Mesenchymal stem cell (in vitro differentiated cells and primary cell): ENCODE data around the gene ZIC3. TPM values are rescaled to one million over a fixed set of nuclear protein-coding genes. Genes with fewer than 3 reads are reported as not detected.

Experiments used
- DNase-seq: peaks from one replicate; pipeline ENCODE4 v3.0.0-alpha.2; 2013
- H2AFZ ChIP-seq: one replicate; pipeline ENCODE4 v1.6.1; 2013; ENCODE audit warnings: low read depth, mild to moderate bottlenecking, control low read depth, inconsistent platforms, low read length, moderate library complexity
- H2AK5ac ChIP-seq: 2 replicates; pipeline ENCODE4 v1.6.1; 2013; ENCODE audit warnings: low read length, moderate library complexity, mild to moderate bottlenecking, inconsistent platforms; ENCODE audit not compliant: severe bottlenecking
- H2BK120ac ChIP-seq: one replicate; pipeline ENCODE4 v1.6.1; 2013; ENCODE audit warnings: low read depth, mild to moderate bottlenecking, inconsistent platforms, low read length, moderate library complexity
- H2BK12ac ChIP-seq, 2 experiments: one replicate each; pipeline ENCODE4 v1.6.1; 2013; ENCODE audit warnings: inconsistent platforms in 2 of 2, low read length in 2 of 2, mild to moderate bottlenecking in 2 of 2, moderate library complexity in 2 of 2, control low read depth in 1 of 2
- H2BK15ac ChIP-seq: one replicate; pipeline ENCODE4 v1.6.1; 2013; ENCODE audit warnings: mild to moderate bottlenecking, low read depth, inconsistent platforms; ENCODE audit not compliant: poor library complexity, severe bottlenecking
- H2BK5ac ChIP-seq: 2 replicates; pipeline ENCODE4 v1.6.1; 2013; ENCODE audit warnings: low read depth, mild to moderate bottlenecking, low read length, control low read depth, inconsistent platforms; ENCODE audit not compliant: poor library complexity, severe bottlenecking
- H3K14ac ChIP-seq, 2 experiments: one replicate each; pipeline ENCODE4 v1.6.1; 2013; ENCODE audit warnings: inconsistent platforms in 2 of 2, low read length in 2 of 2, control low read depth in 1 of 2, mild to moderate bottlenecking in 1 of 2, moderate library complexity in 1 of 2
- H3K18ac ChIP-seq, 2 experiments: one replicate each; pipeline ENCODE4 v1.6.1; 2013; ENCODE audit warnings: inconsistent platforms in 2 of 2, low read length in 2 of 2, control low read depth in 1 of 2, low read depth in 1 of 2, mild to moderate bottlenecking in 1 of 2
- H3K23ac ChIP-seq, 2 experiments: one replicate each; pipeline ENCODE4 v1.6.1; 2013; ENCODE audit warnings: inconsistent platforms in 2 of 2, low read length in 2 of 2, mild to moderate bottlenecking in 2 of 2, moderate library complexity in 2 of 2, control low read depth in 1 of 2
- H3K27ac ChIP-seq: 2 replicates; pipeline ENCODE4 v1.5.1; 2013; ENCODE audit warnings: mild to moderate bottlenecking, moderate library complexity, low read length, control low read depth, inconsistent platforms; ENCODE audit not compliant: poor library complexity, severe bottlenecking
- H3K27me3 ChIP-seq, 2 experiments: 2 replicates each; pipeline versions ENCODE4 v1.6.1 to v1.7.0; 2013; ENCODE audit warnings: low read length in 2 of 2, mild to moderate bottlenecking in 2 of 2, moderate library complexity in 2 of 2, control low read depth in 1 of 2, inconsistent platforms in 1 of 2; ENCODE audit not compliant: control insufficient read depth in 1 of 2, insufficient read depth in 1 of 2
- H3K36me3 ChIP-seq, 2 experiments: 2 replicates each; pipeline versions ENCODE4 v1.6.1 to v1.7.0; 2013; ENCODE audit warnings: low read length in 2 of 2, control low read depth in 1 of 2, inconsistent platforms in 1 of 2, low read depth in 1 of 2, mild to moderate bottlenecking in 1 of 2; ENCODE audit not compliant: insufficient read depth in 2 of 2, control insufficient read depth in 1 of 2
- H3K4ac ChIP-seq, 2 experiments: one replicate each; pipeline ENCODE4 v1.6.1; 2013; ENCODE audit warnings: inconsistent platforms in 2 of 2, low read length in 2 of 2, mild to moderate bottlenecking in 2 of 2, moderate library complexity in 2 of 2, control low read depth in 1 of 2, low read depth in 1 of 2
- H3K4me1 ChIP-seq: 2 replicates; pipeline ENCODE4 v1.6.1; 2013; ENCODE audit warnings: low read depth, low read length, control low read depth; ENCODE audit not compliant: control insufficient read depth, insufficient read depth
- H3K4me2 ChIP-seq: 2 replicates; pipeline ENCODE4 v1.6.1; 2013; ENCODE audit warnings: low read length, mild to moderate bottlenecking, inconsistent platforms; ENCODE audit not compliant: poor library complexity, severe bottlenecking
- H3K4me3 ChIP-seq, 2 experiments: 2 replicates each; pipeline versions ENCODE4 v1.5.1 to v1.7.0; 2013; ENCODE audit warnings: low read length in 2 of 2, mild to moderate bottlenecking in 2 of 2, control low read depth in 1 of 2, low read depth in 1 of 2; ENCODE audit not compliant: insufficient read depth in 1 of 2
- H3K79me1 ChIP-seq: replicated peaks from 2 replicates; pipeline ENCODE4 v1.6.1; 2013; ENCODE audit warnings: mild to moderate bottlenecking, control low read depth, low read length, inconsistent platforms; ENCODE audit not compliant: poor library complexity, severe bottlenecking
- H3K9ac ChIP-seq: 2 replicates; pipeline ENCODE4 v1.7.0; 2013; ENCODE audit warnings: mild to moderate bottlenecking, low read length, moderate library complexity
- H3K9me3 ChIP-seq: 2 replicates; pipeline ENCODE4 v1.7.0; 2013; ENCODE audit warnings: mild to moderate bottlenecking, low read length; ENCODE audit not compliant: control insufficient read depth
- H4K8ac ChIP-seq: one replicate; pipeline ENCODE4 v1.6.1; 2013; ENCODE audit warnings: inconsistent platforms, mild to moderate bottlenecking, low read length, moderate library complexity
- H4K91ac ChIP-seq: one replicate; pipeline ENCODE4 v1.6.1; 2013; ENCODE audit warnings: mild to moderate bottlenecking, low read length, inconsistent platforms
- WGBS: methylation state at CpG from one replicate; pipeline ENCODE4 v1.1.7; 2013; ENCODE audit warnings: mixed read lengths; 5-methylcytosine and 5-hydroxymethylcytosine counted together
- small RNA-seq: library from polyadenylated mRNA; stranded (forward); fragments of <200 nt; extraction: miRNeasy Mini kit (QIAGEN cat#:217004); gene quantifications from one replicate; pipeline ENCODE3, GENCODE V24; 2013; ENCODE audit warnings: low read depth

The ZIC3 gene

DNA sequence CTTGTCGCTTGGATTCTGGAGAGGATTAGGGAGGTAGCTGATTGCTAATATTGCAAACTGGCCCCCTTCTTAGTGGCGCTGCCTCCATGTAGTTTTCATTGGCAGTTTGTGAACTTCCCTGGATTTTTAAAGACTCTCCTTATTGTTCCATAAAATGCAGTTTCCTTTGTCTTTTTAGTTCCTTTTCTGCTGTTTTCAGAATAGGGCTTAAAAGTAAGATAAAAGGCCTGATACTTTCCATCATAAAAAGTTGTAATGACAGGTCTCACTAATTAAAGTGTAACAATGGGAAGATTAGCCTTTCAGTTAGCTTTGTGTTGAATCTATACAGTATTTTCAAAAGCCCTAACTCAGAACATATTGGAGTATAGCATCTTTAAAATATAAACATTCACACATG, 21.2 kb downstream of the ZIC3 start:
- no peak overlapping the region for H2AK5ac ChIP-seq
- H4K8ac ChIP-seq, result no peak overlapping the region
- no peak overlapping the region for H3K4me3 ChIP-seq
- no peaks in the 10 kb centered on the region for H3K4me1 ChIP-seq
- H3K9ac ChIP-seq, result no peak overlapping the region
- DNase-seq, result no peak
- no peak overlapping the region for H3K14ac ChIP-seq
- H3K9me3 ChIP-seq, result no peaks in the 10 kb centered on the region
- 85% methylated on average over 2 of the region's 2 CpGs for WGBS
- no peak overlapping the region for H2AFZ ChIP-seq
- no peak overlapping the region for H3K4ac ChIP-seq
- no peak overlapping the region for H3K27ac ChIP-seq
- H3K36me3 ChIP-seq, result no peaks in the 10 kb centered on the region
- no peak overlapping the region for H2BK15ac ChIP-seq
- H2BK120ac ChIP-seq, result no peak overlapping the region
- H3K79me1 ChIP-seq, result no peaks in the 10 kb centered on the region
- H2BK12ac ChIP-seq, result no peak overlapping the region
- no peak overlapping the region for H3K23ac ChIP-seq
- H4K91ac ChIP-seq, result no peak overlapping the region
- H2BK5ac ChIP-seq, result no peak overlapping the region
- H3K18ac ChIP-seq, result no peak overlapping the region
- no peaks in the 10 kb centered on the region for H3K27me3 ChIP-seq
- no peak overlapping the region for H3K4me2 ChIP-seq

DNA sequence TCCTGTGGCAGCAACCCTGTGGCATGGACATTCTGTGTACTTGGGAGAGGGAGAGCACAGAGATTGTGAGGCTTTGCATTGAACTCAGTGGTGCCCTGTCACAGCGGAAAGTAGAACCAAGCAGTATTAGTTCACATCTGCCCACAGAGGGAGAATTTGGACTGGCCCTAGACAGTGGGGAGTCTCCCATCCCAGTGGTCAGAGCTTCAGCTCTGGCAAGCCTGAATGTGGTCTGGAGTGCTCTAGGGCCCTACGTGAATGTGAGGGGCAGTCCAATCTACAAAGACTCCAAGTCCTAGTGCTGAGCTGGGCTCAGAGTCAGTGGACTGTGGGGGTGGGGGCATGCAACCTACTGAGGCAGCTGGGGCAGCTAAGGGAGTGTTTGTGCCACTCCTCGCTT, 34.8 kb downstream of the ZIC3 start:
- no peak overlapping the region for H2BK15ac ChIP-seq
- no peaks in the 10 kb centered on the region for H3K36me3 ChIP-seq
- no peak overlapping the region for H4K91ac ChIP-seq
- no peak overlapping the region for H2BK120ac ChIP-seq
- no peaks in the 10 kb centered on the region for H3K4me1 ChIP-seq
- H3K18ac ChIP-seq, result no peak overlapping the region
- no peak overlapping the region for H3K23ac ChIP-seq
- H3K9ac ChIP-seq, result no peak overlapping the region
- no peaks in the 10 kb centered on the region for H3K79me1 ChIP-seq
- no peak overlapping the region for H2BK12ac ChIP-seq
- H3K4me2 ChIP-seq, result no peak overlapping the region
- no peak overlapping the region for H3K4ac ChIP-seq
- DNase-seq, result no peak
- no peak overlapping the region for H2AFZ ChIP-seq
- 80% methylated on average over 2 of the region's 3 CpGs for WGBS
- H3K27me3 ChIP-seq, result no peaks in the 10 kb centered on the region
- H3K27ac ChIP-seq, result no peak overlapping the region
- H3K4me3 ChIP-seq, result no peak overlapping the region
- H3K9me3 ChIP-seq, result no peaks in the 10 kb centered on the region
- no peak overlapping the region for H3K14ac ChIP-seq
- no peak overlapping the region for H2AK5ac ChIP-seq
- no peak overlapping the region for H2BK5ac ChIP-seq
- H4K8ac ChIP-seq, result no peak overlapping the region

Small RNA genes within 50 kb of the gene (small RNA-seq; reads per million reads assigned to genes)
- gene RN7SL325P, result not detected
